SHP77 treated with DMSO at 0.1 percent for 48 hours (cell line): Measurements from ENCODE around the gene ZDHHC20.

Experiments
- DNase-seq: peaks from one replicate; lab custom pipeline; 2025; lab: John Stamatoyannopoulos, UW

Gene ZDHHC20

GRCh38 chr13:21324803-21325202 lies 134.3 kb downstream of the ZDHHC20 start:
- DNase-seq = no peak

- no peak for DNase-seq
Measured at GRCh38 chr13:21322988-21323387, 136.1 kb downstream of the ZDHHC20 start.
